Endothelial cell (in vitro differentiated cells): Measurements from ENCODE around the gene SPO11. TPM values are rescaled to one million over a fixed set of nuclear protein-coding genes. Genes with fewer than 3 reads are reported as not detected.
A peak's percentile ranks its signal among the peaks of the same experiment; 100 is the strongest.

Experiments
- DNase-seq: peaks from one replicate; pipeline ENCODE4 v3.0.0; 2021; ENCODE audit warnings: low spot score
- H3K27ac Mint-ChIP-seq: one replicate; pipeline ENCODE4 v1.8.0; 2021; ENCODE audit warnings: mixed read lengths, inconsistent platforms; ENCODE audit not compliant: unreplicated experiment
- H3K27me3 Mint-ChIP-seq: one replicate; pipeline ENCODE4 v1.8.0; 2021; ENCODE audit warnings: mild to moderate bottlenecking, moderate library complexity, mixed read lengths, inconsistent platforms; ENCODE audit not compliant: unreplicated experiment
- H3K36me3 Mint-ChIP-seq: one replicate; pipeline ENCODE4 v1.8.0; 2021; ENCODE audit warnings: mild to moderate bottlenecking, low read depth, mixed read lengths, inconsistent platforms; ENCODE audit not compliant: unreplicated experiment
- H3K4me1 Mint-ChIP-seq: one replicate; pipeline ENCODE4 v1.8.0; 2021; ENCODE audit warnings: mild to moderate bottlenecking, mixed read lengths, inconsistent platforms; ENCODE audit not compliant: unreplicated experiment
- H3K4me3 Mint-ChIP-seq: one replicate; pipeline ENCODE4 v1.8.0; 2021; ENCODE audit warnings: mild to moderate bottlenecking, mixed read lengths, inconsistent platforms; ENCODE audit not compliant: unreplicated experiment
- H3K9me3 Mint-ChIP-seq: one replicate; pipeline ENCODE4 v1.8.0; 2021; ENCODE audit warnings: mixed read lengths, inconsistent platforms; ENCODE audit not compliant: unreplicated experiment
- total RNA-seq: library from RNA; stranded (reverse); fragmentation: NEBNext Ultra II Directional; extraction: Animal tissue kit (Norgen Biotek cat#: 25700); gene quantifications from one replicate; pipeline ENCODE4 v1.2.1, GENCODE V29; 2021; ENCODE audit not compliant: unreplicated experiment
- TF ChIP-seq, protein P1 (sequence below): fragments of 200-600 bp; sonication (generic); IDR thresholded peaks from one replicate; pipeline ENCODE4 v1.5.0; 2021; ENCODE audit warnings: antibody characterized with exemption; ENCODE audit not compliant: unreplicated experiment

Gene SPO11
- total RNA-seq, 1 donor from 2014 or later = not detected

DNA sequence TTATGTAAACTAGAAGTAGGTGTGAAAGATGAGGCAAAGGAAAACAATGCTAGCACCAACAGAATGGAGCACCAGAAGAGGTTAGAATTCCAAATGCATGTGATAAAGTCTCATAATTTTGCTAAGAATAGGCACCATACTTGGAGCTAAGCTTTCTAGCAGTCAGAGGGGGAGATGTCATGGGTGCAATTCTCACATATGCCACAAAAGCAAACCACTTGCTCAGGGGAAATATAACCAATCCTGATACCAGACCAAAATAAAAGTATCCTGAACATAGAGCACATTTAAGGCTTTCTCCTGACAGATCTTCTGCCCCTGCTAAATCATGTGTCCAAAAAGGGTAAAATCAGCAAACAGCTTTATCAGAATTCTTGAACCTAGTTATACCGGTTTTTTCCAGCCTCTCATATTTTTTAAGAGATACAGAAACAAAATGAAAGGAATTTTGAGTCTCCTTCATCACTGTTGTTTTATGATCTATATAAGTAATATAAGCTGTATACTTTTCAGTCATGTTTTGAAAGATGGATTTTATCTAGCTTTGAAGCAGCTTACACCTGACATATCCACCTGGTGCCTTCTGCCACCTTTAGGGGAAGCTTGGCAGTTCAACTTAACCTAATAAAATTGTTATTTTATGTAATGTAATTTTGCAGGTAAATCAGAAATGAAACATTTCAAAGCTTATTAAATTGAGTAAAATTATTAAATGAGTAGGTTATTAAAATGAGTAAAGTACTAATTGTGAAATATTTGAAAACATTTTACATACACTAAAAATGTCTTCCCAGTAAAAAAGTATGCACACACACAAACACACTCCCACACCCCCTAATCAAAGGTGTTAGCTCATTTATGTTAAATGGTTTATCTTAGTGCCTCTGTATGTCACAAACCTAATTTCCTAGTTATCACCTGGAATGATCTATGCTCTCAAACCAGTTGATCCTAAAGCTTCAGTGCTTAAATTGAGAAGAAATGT is 2.8 kb downstream of the SPO11 start:
- H3K27ac Mint-ChIP-seq = no peak overlapping the region
- DNase-seq = no peak
- no peaks in the 10 kb centered on the region for H3K36me3 Mint-ChIP-seq
- H3K4me1 Mint-ChIP-seq = no peaks in the 10 kb centered on the region
- H3K27me3 Mint-ChIP-seq = no peaks in the 10 kb centered on the region
- H3K9me3 Mint-ChIP-seq = no peaks in the 10 kb centered on the region
- TF ChIP-seq, protein P1, sequence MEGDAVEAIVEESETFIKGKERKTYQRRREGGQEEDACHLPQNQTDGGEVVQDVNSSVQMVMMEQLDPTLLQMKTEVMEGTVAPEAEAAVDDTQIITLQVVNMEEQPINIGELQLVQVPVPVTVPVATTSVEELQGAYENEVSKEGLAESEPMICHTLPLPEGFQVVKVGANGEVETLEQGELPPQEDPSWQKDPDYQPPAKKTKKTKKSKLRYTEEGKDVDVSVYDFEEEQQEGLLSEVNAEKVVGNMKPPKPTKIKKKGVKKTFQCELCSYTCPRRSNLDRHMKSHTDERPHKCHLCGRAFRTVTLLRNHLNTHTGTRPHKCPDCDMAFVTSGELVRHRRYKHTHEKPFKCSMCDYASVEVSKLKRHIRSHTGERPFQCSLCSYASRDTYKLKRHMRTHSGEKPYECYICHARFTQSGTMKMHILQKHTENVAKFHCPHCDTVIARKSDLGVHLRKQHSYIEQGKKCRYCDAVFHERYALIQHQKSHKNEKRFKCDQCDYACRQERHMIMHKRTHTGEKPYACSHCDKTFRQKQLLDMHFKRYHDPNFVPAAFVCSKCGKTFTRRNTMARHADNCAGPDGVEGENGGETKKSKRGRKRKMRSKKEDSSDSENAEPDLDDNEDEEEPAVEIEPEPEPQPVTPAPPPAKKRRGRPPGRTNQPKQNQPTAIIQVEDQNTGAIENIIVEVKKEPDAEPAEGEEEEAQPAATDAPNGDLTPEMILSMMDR = peak; percentile 23
- H3K4me3 Mint-ChIP-seq = no peak overlapping the region

DNA sequence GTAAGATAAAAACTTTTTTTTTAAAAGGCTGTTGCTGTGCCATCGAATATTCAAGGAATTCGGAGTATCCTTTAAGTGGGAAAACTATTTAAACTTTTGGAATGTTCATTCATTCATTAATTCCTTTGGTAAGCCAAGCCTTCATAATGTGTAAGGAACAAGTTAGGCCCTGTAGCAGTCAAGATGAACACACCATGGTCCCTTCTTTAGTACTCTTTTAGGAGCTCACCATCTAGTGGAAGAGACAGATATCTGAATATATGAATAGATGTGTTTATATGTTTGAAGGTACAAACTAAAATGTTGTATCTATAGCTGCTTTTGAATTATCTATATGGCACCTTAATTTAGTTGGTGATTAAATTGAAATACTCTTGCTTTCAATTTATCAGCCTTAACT is 5.8 kb downstream of the SPO11 start:
- H3K36me3 Mint-ChIP-seq = no peaks in the 10 kb centered on the region
- H3K27ac Mint-ChIP-seq = no peak overlapping the region
- H3K4me3 Mint-ChIP-seq = no peak overlapping the region
- no peaks in the 10 kb centered on the region for H3K9me3 Mint-ChIP-seq
- no peaks in the 10 kb centered on the region for H3K4me1 Mint-ChIP-seq
- TF ChIP-seq, protein P1 = no peak
- H3K27me3 Mint-ChIP-seq = no peaks in the 10 kb centered on the region
- DNase-seq = no peak

DNA sequence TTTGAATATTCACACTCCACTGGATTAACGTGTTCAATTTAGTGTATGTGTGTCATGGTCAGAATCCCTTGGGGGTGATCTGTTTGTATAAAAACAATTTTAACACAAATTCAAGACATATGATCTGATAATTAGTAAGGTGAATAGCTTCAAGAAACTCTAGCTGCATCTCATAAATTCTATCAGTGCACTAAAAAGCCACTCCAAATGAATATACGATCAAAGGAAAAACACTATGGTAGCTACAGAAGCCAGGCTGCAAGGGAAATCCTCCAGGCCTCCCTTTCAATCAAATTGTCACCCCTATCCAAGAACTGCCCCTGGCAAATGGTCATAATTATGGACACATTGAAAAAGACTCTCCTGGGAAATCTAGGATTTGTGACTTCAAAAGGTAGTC is 12.1 kb downstream of the SPO11 start:
- H3K27me3 Mint-ChIP-seq = no peaks in the 10 kb centered on the region
- no peak overlapping the region for H3K27ac Mint-ChIP-seq
- no peaks in the 10 kb centered on the region for H3K4me1 Mint-ChIP-seq
- no peaks in the 10 kb centered on the region for H3K36me3 Mint-ChIP-seq
- no peak overlapping the region for H3K4me3 Mint-ChIP-seq
- DNase-seq = no peak
- TF ChIP-seq, protein P1 = no peak
- no peaks in the 10 kb centered on the region for H3K9me3 Mint-ChIP-seq

DNA sequence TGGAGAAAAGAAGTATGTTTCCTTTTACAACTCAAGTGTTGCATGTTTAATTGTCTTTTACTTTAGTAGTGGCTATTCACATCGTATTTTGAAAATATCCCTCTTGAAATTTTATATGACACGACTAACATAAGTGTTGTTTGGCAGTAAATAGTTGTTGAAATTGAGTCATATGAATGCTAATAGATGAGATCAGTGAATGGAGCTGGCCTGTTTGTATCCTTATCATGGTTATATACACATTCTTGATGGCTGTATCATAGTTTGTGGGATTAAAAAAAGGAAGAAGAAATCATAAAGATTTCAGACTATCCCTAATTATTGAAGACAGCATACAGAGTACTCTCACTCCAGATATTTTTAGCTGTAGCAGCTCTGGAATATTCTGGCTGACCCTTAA is 13.2 kb downstream of the SPO11 start:
- no peak for DNase-seq
- TF ChIP-seq, protein P1 = no peak
- no peaks in the 10 kb centered on the region for H3K9me3 Mint-ChIP-seq
- peaks cover 3% of the 10 kb centered on the region for H3K36me3 Mint-ChIP-seq
- no peaks in the 10 kb centered on the region for H3K4me1 Mint-ChIP-seq
- no peak overlapping the region for H3K27ac Mint-ChIP-seq
- no peaks in the 10 kb centered on the region for H3K27me3 Mint-ChIP-seq
- no peak overlapping the region for H3K4me3 Mint-ChIP-seq

DNA sequence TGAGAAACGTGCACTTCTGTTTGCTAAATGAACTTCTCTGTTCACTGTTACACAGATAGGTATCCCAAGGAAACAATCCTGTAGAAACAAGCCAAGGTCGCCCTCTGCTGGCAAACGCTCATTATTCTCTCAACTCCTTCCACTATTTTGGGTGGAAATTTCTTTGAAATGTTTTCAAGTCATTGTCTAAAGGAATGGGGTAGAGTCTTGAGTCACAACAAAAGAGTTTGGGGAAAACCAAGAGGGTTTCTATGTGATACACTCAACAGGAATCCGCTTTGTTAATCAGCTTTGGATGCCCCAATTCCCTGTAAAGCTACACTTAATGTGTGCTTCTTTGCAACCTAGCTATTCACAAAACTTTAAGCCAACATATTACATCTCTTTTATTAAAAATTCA is 16.9 kb downstream of the SPO11 start:
- Mint-ChIP-seq H3K9me3 (no peaks in the 10 kb centered on the region), H3K27me3 (peaks cover 1% of the 10 kb centered on the region), H3K4me3 (no peak overlapping the region), H3K36me3 (peaks cover 4% of the 10 kb centered on the region), H3K27ac (no peak overlapping the region), H3K4me1 (peaks cover 1% of the 10 kb centered on the region)
- TF ChIP-seq, protein P1 = peak; percentile 76
- DNase-seq = peak; percentile 82
